ENCODE results near the gene FSTL4. TPM values are rescaled to one million over a fixed set of nuclear protein-coding genes. Genes with fewer than 3 reads are reported as not detected.

The FSTL4 gene
- total RNA-seq, 1 experiment from 2014 or later, result not detected

GRCh38 chr5:133428072-133428660 lies 184.2 kb downstream of the FSTL4 start:
- Histone ChIP-seq H3K9me2 (replicated peaks; ENCODE audit: insufficient read depth, low read length) (no peaks in the 10 kb centered on the region), H3K79me2 (ENCODE audit: low read length) (no peaks in the 10 kb centered on the region), H2AFZ (ENCODE audit: low read length) (no peak overlapping the region), H3K9ac (ENCODE audit: low read length) (no peak overlapping the region), H3K9me3 (ENCODE audit: low read length) (no peaks in the 10 kb centered on the region), H3K4me2 (ENCODE audit: low read depth, low read length, poor library complexity, severe bottlenecking) (no peak overlapping the region), H4K20me1 (ENCODE audit: insufficient read depth, low read depth, low read length) (no peaks in the 10 kb centered on the region), H3K4me3 (ENCODE audit: low read length) (no peak overlapping the region), H3K4me1 (ENCODE audit: low read length) (peaks cover 7% of the 10 kb centered on the region), H3K27ac (ENCODE audit: low read length) (no peak overlapping the region), H3K27me3 (ENCODE audit: low read length) (no peaks in the 10 kb centered on the region), H3K36me3 (ENCODE audit: insufficient read depth, low read length) (no peaks in the 10 kb centered on the region)
- DNase-seq, result no peak

- Histone ChIP-seq H3K27ac (ENCODE audit: low read length) (no peak overlapping the region), H3K27me3 (ENCODE audit: low read length) (no peaks in the 10 kb centered on the region), H3K4me3 (ENCODE audit: low read length) (no peak overlapping the region), H3K79me2 (ENCODE audit: low read length) (no peaks in the 10 kb centered on the region), H3K9me3 (ENCODE audit: low read length) (no peaks in the 10 kb centered on the region), H3K9me2 (replicated peaks; ENCODE audit: insufficient read depth, low read length) (no peaks in the 10 kb centered on the region), H3K4me2 (ENCODE audit: low read depth, low read length, poor library complexity, severe bottlenecking) (no peak overlapping the region), H3K4me1 (ENCODE audit: low read length) (peaks cover 7% of the 10 kb centered on the region), H4K20me1 (ENCODE audit: insufficient read depth, low read depth, low read length) (no peaks in the 10 kb centered on the region), H3K36me3 (ENCODE audit: insufficient read depth, low read length) (no peaks in the 10 kb centered on the region), H3K9ac (ENCODE audit: low read length) (no peak overlapping the region), H2AFZ (ENCODE audit: low read length) (no peak overlapping the region)
- DNase-seq, result no peak
These were observed 185.1 kb downstream of the FSTL4 start for GRCh38 chr5:133427121-133427777.

DNA sequence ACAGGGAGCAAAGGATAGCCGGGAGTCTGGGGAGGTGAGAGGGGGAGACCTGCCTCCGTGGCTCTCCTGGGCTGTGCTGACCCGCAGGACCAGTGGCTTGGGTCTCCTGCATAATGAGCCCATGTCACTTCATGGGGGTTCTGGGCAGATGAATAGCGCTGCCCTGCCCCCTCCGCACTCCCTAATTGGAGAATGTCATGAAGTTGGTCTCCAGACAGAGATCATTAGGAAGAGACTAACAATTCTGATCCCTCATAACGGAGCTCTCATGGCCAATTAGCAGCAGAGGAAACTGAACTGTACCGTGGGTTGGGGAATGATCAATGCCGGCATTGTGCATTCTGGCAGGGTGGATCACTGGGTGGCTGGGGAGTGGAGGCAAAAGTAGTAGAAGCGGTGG lies 186.1 kb downstream of the FSTL4 start:
- H2AFZ ChIP-seq (ENCODE audit: low read length), result no peak overlapping the region
- no peak overlapping the region for H3K4me3 ChIP-seq (ENCODE audit: low read length)
- H3K9ac ChIP-seq (ENCODE audit: low read length), result no peak overlapping the region
- no peaks in the 10 kb centered on the region for H3K9me2 ChIP-seq (replicated peaks; ENCODE audit: insufficient read depth, low read length)
- H3K4me2 ChIP-seq (ENCODE audit: low read depth, low read length, poor library complexity, severe bottlenecking), result no peak overlapping the region
- H3K27ac ChIP-seq (ENCODE audit: low read length), result no peak overlapping the region
- no peaks in the 10 kb centered on the region for H3K79me2 ChIP-seq (ENCODE audit: low read length)
- no peaks in the 10 kb centered on the region for H3K36me3 ChIP-seq (ENCODE audit: insufficient read depth, low read length)
- H3K4me1 ChIP-seq (ENCODE audit: low read length), result peaks cover 7% of the 10 kb centered on the region
- no peaks in the 10 kb centered on the region for H3K9me3 ChIP-seq (ENCODE audit: low read length)
- DNase-seq, result no peak
- H4K20me1 ChIP-seq (ENCODE audit: insufficient read depth, low read depth, low read length), result no peaks in the 10 kb centered on the region
- no peaks in the 10 kb centered on the region for H3K27me3 ChIP-seq (ENCODE audit: low read length)

DNA sequence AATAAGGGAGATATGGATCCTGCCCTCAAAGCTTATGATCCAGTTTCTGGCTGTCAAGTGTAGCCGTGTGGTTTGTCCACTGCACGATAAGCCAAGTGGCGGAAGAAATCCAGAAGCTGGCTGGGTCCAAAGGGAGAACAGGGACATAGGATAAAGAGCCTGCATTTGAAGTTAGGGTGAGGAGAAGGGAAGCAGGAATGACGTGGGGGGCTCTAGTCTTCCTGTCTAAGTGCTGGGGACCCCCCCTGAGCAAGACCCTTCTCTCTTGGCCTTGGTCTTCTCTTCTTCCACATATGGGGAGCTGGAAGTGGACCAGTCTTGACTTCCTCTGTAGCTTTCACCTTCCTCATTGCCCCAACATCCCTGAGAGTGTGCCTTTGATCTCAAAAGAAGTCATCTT lies 186.6 kb downstream of the FSTL4 start:
- DNase-seq, result no peak
- H3K27me3 ChIP-seq (ENCODE audit: low read length), result no peaks in the 10 kb centered on the region

DNA sequence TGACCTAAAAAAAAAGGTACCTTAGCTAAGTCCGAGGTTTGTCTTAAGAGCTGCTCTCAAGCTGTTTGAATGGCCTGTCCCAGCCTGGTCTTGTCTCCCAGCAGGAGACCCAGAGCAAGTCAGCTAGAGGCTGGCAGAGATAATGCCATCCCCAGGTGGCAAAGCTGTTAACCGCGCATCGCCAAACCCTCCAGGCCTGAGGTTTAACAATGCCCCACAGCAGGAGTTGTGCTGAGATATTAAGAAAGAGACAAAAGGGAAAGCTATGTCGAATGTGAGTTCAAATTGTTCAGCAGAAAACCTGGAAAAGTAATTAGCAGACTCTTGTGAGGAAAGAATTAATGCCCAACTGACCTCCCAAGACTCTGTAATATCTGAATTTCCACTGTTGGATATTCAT lies 187.1 kb downstream of the FSTL4 start:
- Histone ChIP-seq H3K4me1 (ENCODE audit: low read length) (peaks cover 7% of the 10 kb centered on the region), H3K9me3 (ENCODE audit: low read length) (no peaks in the 10 kb centered on the region), H3K9ac (ENCODE audit: low read length) (no peak overlapping the region), H4K20me1 (ENCODE audit: insufficient read depth, low read depth, low read length) (no peaks in the 10 kb centered on the region), H3K4me3 (ENCODE audit: low read length) (no peak overlapping the region), H3K9me2 (replicated peaks; ENCODE audit: insufficient read depth, low read length) (no peaks in the 10 kb centered on the region), H3K4me2 (ENCODE audit: low read depth, low read length, poor library complexity, severe bottlenecking) (no peak overlapping the region), H3K27me3 (ENCODE audit: low read length) (no peaks in the 10 kb centered on the region), H3K36me3 (ENCODE audit: insufficient read depth, low read length) (no peaks in the 10 kb centered on the region), H3K79me2 (ENCODE audit: low read length) (no peaks in the 10 kb centered on the region), H2AFZ (ENCODE audit: low read length) (no peak overlapping the region), H3K27ac (ENCODE audit: low read length) (no peak overlapping the region)
- no peak for DNase-seq

More for the DNA sequence above, 186.6 kb downstream of the FSTL4 start:
- H4K20me1 ChIP-seq (ENCODE audit: insufficient read depth, low read depth, low read length), result no peaks in the 10 kb centered on the region
- no peak overlapping the region for H2AFZ ChIP-seq (ENCODE audit: low read length)
- no peaks in the 10 kb centered on the region for H3K36me3 ChIP-seq (ENCODE audit: insufficient read depth, low read length)
- no peaks in the 10 kb centered on the region for H3K9me3 ChIP-seq (ENCODE audit: low read length)
- H3K4me2 ChIP-seq (ENCODE audit: low read depth, low read length, poor library complexity, severe bottlenecking), result no peak overlapping the region
- H3K4me1 ChIP-seq (ENCODE audit: low read length), result peaks cover 7% of the 10 kb centered on the region
- H3K9me2 ChIP-seq (replicated peaks; ENCODE audit: insufficient read depth, low read length), result no peaks in the 10 kb centered on the region
- no peak overlapping the region for H3K4me3 ChIP-seq (ENCODE audit: low read length)
- no peaks in the 10 kb centered on the region for H3K79me2 ChIP-seq (ENCODE audit: low read length)
- no peak overlapping the region for H3K27ac ChIP-seq (ENCODE audit: low read length)
- no peak overlapping the region for H3K9ac ChIP-seq (ENCODE audit: low read length)

DNA sequence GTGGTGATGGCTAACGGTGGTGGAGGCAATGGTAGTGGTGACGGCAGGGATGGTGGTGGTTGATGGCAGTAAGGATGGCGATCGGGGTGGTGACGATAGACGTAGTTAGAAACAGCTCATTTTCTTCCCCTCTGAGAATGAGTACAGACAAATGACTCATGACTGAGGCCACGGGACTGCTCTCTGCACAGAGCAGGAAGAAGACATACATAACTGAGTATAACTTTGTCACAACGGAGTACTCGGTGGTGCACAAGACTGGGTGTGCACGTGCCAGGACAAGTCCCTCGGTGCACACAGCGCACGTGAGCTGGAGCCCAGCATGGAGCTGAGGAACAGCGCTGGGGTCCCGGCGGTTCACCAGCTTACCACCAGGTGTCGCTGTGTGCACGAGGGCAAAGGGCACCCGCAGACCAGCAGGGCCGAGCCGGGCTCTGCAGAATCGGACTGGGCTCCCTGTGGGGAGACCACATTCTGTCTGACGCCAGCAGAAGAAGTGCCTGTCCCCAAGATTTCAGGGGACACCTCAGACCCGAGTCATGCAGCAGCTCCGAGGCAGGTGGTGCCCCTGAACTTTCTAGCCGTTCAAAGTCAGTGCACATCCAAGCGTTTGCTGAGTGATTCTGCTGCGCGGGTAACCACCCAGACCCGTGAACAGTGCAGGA lies 188.6 kb downstream of the FSTL4 start:
- no peaks in the 10 kb centered on the region for H3K9me3 ChIP-seq (ENCODE audit: low read length)
- H2AFZ ChIP-seq (ENCODE audit: low read length), result no peak overlapping the region; the same call in 1 of the 2 replicates
- H3K9me2 ChIP-seq (replicated peaks; ENCODE audit: insufficient read depth, low read length), result no peaks in the 10 kb centered on the region
- no peak overlapping the region for H3K9ac ChIP-seq (ENCODE audit: low read length)
- no peaks in the 10 kb centered on the region for H3K79me2 ChIP-seq (ENCODE audit: low read length)
- H3K4me2 ChIP-seq (ENCODE audit: low read depth, low read length, poor library complexity, severe bottlenecking), result no peak overlapping the region
- H3K36me3 ChIP-seq (ENCODE audit: insufficient read depth, low read length), result no peaks in the 10 kb centered on the region
- H3K4me3 ChIP-seq (ENCODE audit: low read length), result no peak overlapping the region
- H3K27me3 ChIP-seq (ENCODE audit: low read length), result no peaks in the 10 kb centered on the region
- no peaks in the 10 kb centered on the region for H4K20me1 ChIP-seq (ENCODE audit: insufficient read depth, low read depth, low read length)
- H3K4me1 ChIP-seq (ENCODE audit: low read length), result peaks cover 7% of the 10 kb centered on the region
- DNase-seq, result peak; percentile 89
- no peak overlapping the region for H3K27ac ChIP-seq (ENCODE audit: low read length)

GRCh38 chr5:133423011-133423617 lies 189.2 kb downstream of the FSTL4 start:
- no peaks in the 10 kb centered on the region for H3K9me2 ChIP-seq (replicated peaks; ENCODE audit: insufficient read depth, low read length)
- H4K20me1 ChIP-seq (ENCODE audit: insufficient read depth, low read depth, low read length), result no peaks in the 10 kb centered on the region
- no peaks in the 10 kb centered on the region for H3K27me3 ChIP-seq (ENCODE audit: low read length)
- H3K4me1 ChIP-seq (ENCODE audit: low read length), result peaks cover 3% of the 10 kb centered on the region; the same call in 1 of the 2 replicates
- no peaks in the 10 kb centered on the region for H3K9me3 ChIP-seq (ENCODE audit: low read length)
- H3K79me2 ChIP-seq (ENCODE audit: low read length), result no peaks in the 10 kb centered on the region
- no peak overlapping the region for H3K4me2 ChIP-seq (ENCODE audit: low read depth, low read length, poor library complexity, severe bottlenecking)
- DNase-seq, result no peak
- no peaks in the 10 kb centered on the region for H3K36me3 ChIP-seq (ENCODE audit: insufficient read depth, low read length)
- no peak overlapping the region for H3K27ac ChIP-seq (ENCODE audit: low read length)
- H3K4me3 ChIP-seq (ENCODE audit: low read length), result no peak overlapping the region
- H3K9ac ChIP-seq (ENCODE audit: low read length), result no peak overlapping the region
- H2AFZ ChIP-seq (ENCODE audit: low read length), result no peak overlapping the region

DNA sequence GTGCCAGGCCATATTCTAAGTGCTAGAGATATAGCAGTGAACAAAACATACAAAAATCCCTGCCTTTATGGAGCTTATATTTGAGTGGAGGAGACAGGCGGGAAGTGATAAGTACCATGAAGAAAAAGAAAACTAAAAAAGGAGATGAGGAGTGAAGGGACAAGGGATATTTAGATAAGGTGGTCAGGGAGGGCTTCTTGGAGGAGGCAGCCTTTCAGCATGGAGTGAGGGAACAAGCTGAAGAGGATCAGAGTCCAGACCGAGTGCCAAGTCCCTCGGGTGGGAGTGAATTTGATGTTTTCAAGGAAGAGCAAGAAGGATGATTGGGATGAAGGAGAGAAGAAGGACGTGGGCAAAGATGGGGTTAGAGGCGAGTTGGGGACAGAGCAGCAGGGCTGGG lies 190.5 kb downstream of the FSTL4 start:
- Histone ChIP-seq H2AFZ (ENCODE audit: low read length) (no peak overlapping the region), H3K9me3 (ENCODE audit: low read length) (no peaks in the 10 kb centered on the region), H3K4me1 (ENCODE audit: low read length) (peaks cover 3% of the 10 kb centered on the region; the same call in 1 of the 2 replicates), H3K4me3 (ENCODE audit: low read length) (no peak overlapping the region), H3K9me2 (replicated peaks; ENCODE audit: insufficient read depth, low read length) (no peaks in the 10 kb centered on the region), H3K36me3 (ENCODE audit: insufficient read depth, low read length) (no peaks in the 10 kb centered on the region), H3K9ac (ENCODE audit: low read length) (no peak overlapping the region), H4K20me1 (ENCODE audit: insufficient read depth, low read depth, low read length) (no peaks in the 10 kb centered on the region), H3K79me2 (ENCODE audit: low read length) (no peaks in the 10 kb centered on the region), H3K4me2 (ENCODE audit: low read depth, low read length, poor library complexity, severe bottlenecking) (no peak overlapping the region), H3K27me3 (ENCODE audit: low read length) (no peaks in the 10 kb centered on the region), H3K27ac (ENCODE audit: low read length) (no peak overlapping the region)
- DNase-seq, result no peak

Measured in Karpas-422 (cell line).